ENCODE data around the gene LRIG3. TPM values are rescaled to one million over a fixed set of nuclear protein-coding genes. Genes with fewer than 3 reads are reported as not detected.
"Not testable (repeated sequence)": the region's sequence is repeated elsewhere in the genome, so short reads cannot be mapped to it uniquely, and the experiment has no call there.

LRIG3 gene
- total and polyA plus RNA-seq, 2 of the 4 experiments (the other 2 are of a cell fraction) = 26.4 to 71.2 TPM

DNA sequence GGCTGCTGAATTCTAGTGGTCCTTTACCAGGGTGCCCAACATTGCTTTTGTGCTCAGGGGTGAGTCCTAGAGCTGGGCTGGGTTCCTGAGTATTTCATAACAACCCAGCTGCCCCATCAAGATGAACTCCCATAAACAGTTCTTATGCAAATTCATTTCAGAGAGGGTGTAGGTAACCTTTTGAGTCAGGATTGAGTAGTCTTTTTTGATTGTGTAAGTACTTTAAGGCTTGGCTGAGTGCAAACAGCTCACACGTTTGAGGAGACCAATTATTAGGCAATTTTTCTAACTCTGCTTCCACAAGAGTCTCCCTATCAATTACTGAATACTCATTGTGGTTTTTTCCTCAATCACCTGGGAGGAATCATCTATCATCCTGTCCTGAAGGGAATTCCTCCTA lies 63.1 kb downstream of the LRIG3 start:
- H3K4ac ChIP-seq (ENCODE audit: low read depth, low read length); POLR2A ChIA-PET (ENCODE audit: unreplicated experiment); H2BK15ac ChIP-seq (ENCODE audit: low read depth, low read length); H3K18ac ChIP-seq (ENCODE audit: low read depth, low read length); H2BK120ac ChIP-seq (ENCODE audit: low read depth, low read length); H3K27me3 ChIP-seq (ENCODE audit: control insufficient read depth, insufficient read depth, low read length); dilution Hi-C loops (cut with HindIII; ENCODE audit: low sequenced_read_pairs, unreplicated experiment); ATAC-seq (ENCODE audit: low read depth); intact Hi-C loops (cut with micrococcal nuclease); H2AK9ac ChIP-seq (replicated peaks; ENCODE audit: low read depth, low read length, poor library complexity); CTCF ChIA-PET; H3K36me3 ChIP-seq (ENCODE audit: control insufficient read depth, insufficient read depth, low read length); H3K79me1 ChIP-seq (ENCODE audit: low read depth in 1 of 2, low read length in 2 of 2); H3K27ac ChIP-seq (ENCODE audit: insufficient read depth, low read length); DNase-seq; BruUV-seq (replicated peaks); H3K9me3 ChIP-seq (ENCODE audit: control insufficient read depth, insufficient read depth, low read length); H3K9me1 ChIP-seq (ENCODE audit: insufficient read depth, low read length); H4K20me1 ChIP-seq (ENCODE audit: insufficient read depth, low read length); H3K9ac ChIP-seq (ENCODE audit: low read depth, low read length); H3K4me3 ChIP-seq (ENCODE audit: insufficient read depth, low read depth, low read length); H2AK5ac ChIP-seq (ENCODE audit: low read depth, low read length); H3K4me1 ChIP-seq (ENCODE audit: control insufficient read depth, insufficient read depth, low read length); H3K23ac ChIP-seq (ENCODE audit: low read depth, low read length); H3K56ac ChIP-seq (ENCODE audit: extremely low read depth, insufficient read depth, low read length); H3K14ac ChIP-seq (replicated peaks; ENCODE audit: low read depth, low read length); H2AFZ ChIP-seq (replicated peaks; ENCODE audit: low read length, poor library complexity); H2BK5ac ChIP-seq (ENCODE audit: low read depth, low read length, poor library complexity, severe bottlenecking); H4K8ac ChIP-seq (ENCODE audit: low read depth in 2 of 2, low read length in 2 of 2); H4K91ac ChIP-seq (ENCODE audit: insufficient read depth, low read depth, low read length); H2BK20ac ChIP-seq (ENCODE audit: low read depth, low read length); in situ Hi-C loops (cut with MboI; ENCODE audit: low sequenced_read_pairs); H4K5ac ChIP-seq (ENCODE audit: low read depth, low read length); H3K4me2 ChIP-seq (ENCODE audit: low read depth, low read length): not testable (repeated sequence)
- WGBS, 2 experiments (ENCODE audit: extremely low coverage in 2 of 2, insufficient read length in 1 of 2) = no CpG with 5 or more reads among the region's 1 CpG

DNA sequence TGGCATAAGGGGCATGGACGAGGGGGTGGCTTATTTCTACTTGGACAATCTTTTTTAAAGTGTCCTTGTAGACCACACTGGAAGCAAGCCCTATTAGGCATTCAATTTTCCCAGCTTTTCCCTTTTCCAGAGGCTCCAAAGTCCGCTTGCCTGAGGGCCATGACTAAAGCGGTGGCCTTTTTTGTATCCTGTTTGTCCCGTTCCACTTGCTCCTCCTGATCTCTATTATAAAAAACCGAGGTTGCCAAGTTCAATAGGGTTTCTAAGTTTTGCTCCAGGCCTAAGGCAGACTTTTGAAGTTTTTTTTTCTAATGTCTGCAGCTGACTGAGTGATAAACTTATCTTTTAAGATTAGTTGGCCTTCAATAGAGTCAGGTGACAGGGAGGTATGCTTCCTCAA lies 64.7 kb downstream of the LRIG3 start:
- ATAC-seq (ENCODE audit: low read depth); H2BK20ac ChIP-seq (ENCODE audit: low read depth, low read length); intact Hi-C loops (cut with micrococcal nuclease); H3K79me1 ChIP-seq (ENCODE audit: low read depth in 1 of 2, low read length in 2 of 2); H3K27me3 ChIP-seq (ENCODE audit: control insufficient read depth, insufficient read depth, low read length); H3K23ac ChIP-seq (ENCODE audit: low read depth, low read length); H3K27ac ChIP-seq (ENCODE audit: insufficient read depth, low read length); H2BK120ac ChIP-seq (ENCODE audit: low read depth, low read length); CTCF ChIA-PET; H3K18ac ChIP-seq (ENCODE audit: low read depth, low read length); H2AK9ac ChIP-seq (replicated peaks; ENCODE audit: low read depth, low read length, poor library complexity); POLR2A ChIA-PET (ENCODE audit: unreplicated experiment); H2AK5ac ChIP-seq (ENCODE audit: low read depth, low read length); H3K56ac ChIP-seq (ENCODE audit: extremely low read depth, insufficient read depth, low read length); H2BK5ac ChIP-seq (ENCODE audit: low read depth, low read length, poor library complexity, severe bottlenecking); H3K9me3 ChIP-seq (ENCODE audit: control insufficient read depth, insufficient read depth, low read length); H3K4me3 ChIP-seq (ENCODE audit: insufficient read depth, low read depth, low read length); H4K8ac ChIP-seq (ENCODE audit: low read depth in 2 of 2, low read length in 2 of 2); H3K9ac ChIP-seq (ENCODE audit: low read depth, low read length); H2AFZ ChIP-seq (replicated peaks; ENCODE audit: low read length, poor library complexity); H4K20me1 ChIP-seq (ENCODE audit: insufficient read depth, low read length); H3K14ac ChIP-seq (replicated peaks; ENCODE audit: low read depth, low read length); H3K4ac ChIP-seq (ENCODE audit: low read depth, low read length); H2BK15ac ChIP-seq (ENCODE audit: low read depth, low read length); dilution Hi-C loops (cut with HindIII; ENCODE audit: low sequenced_read_pairs, unreplicated experiment); H4K91ac ChIP-seq (ENCODE audit: insufficient read depth, low read depth, low read length); H3K4me1 ChIP-seq (ENCODE audit: control insufficient read depth, insufficient read depth, low read length); in situ Hi-C loops (cut with MboI; ENCODE audit: low sequenced_read_pairs); H3K4me2 ChIP-seq (ENCODE audit: low read depth, low read length); H4K5ac ChIP-seq (ENCODE audit: low read depth, low read length); DNase-seq; H3K9me1 ChIP-seq (ENCODE audit: insufficient read depth, low read length); BruUV-seq (replicated peaks); H3K36me3 ChIP-seq (ENCODE audit: control insufficient read depth, insufficient read depth, low read length): not testable (repeated sequence)
- no CpG with 5 or more reads among the region's 5 CpGs for WGBS, 2 experiments (ENCODE audit: extremely low coverage in 2 of 2, insufficient read length in 1 of 2)
